Psoas muscle (tissue), 8 donors: Measurements from ENCODE around the gene ZFAND4. TPM values are rescaled to one million over a fixed set of nuclear protein-coding genes. Genes with fewer than 3 reads are reported as not detected.

Experiments
- ATAC-seq, 4 donors: fragments of 200-7000 bp; cut with Tn5 transposase; one replicate each; pipeline ENCODE4 v1.9.1; 2020; ENCODE audit warnings: moderate library complexity in 3 of 4, mild to moderate bottlenecking in 2 of 4
- DNase-seq, 2 donors: peaks; one replicate each; pipeline ENCODE4 v3.0.0-alpha.2; 2020
- H3K27ac ChIP-seq: fragments of 200-600 bp; one replicate; pipeline ENCODE4 v1.8.0; 2022
- H3K27me3 ChIP-seq, 3 donors: fragments of 200-600 bp in 1 of 3; one replicate each; pipeline versions ENCODE4 v1.6.1 to v1.8.0; 2013 to 2022; ENCODE audit warnings: low read length in 2 of 3, mild to moderate bottlenecking in 2 of 3, moderate library complexity in 1 of 3; ENCODE audit not compliant: insufficient read depth in 3 of 3
- H3K36me3 ChIP-seq, 2 donors: fragments of 200-600 bp in 1 of 2; one replicate each; pipeline versions ENCODE4 v1.6.1 to v1.8.0; 2013 to 2022; ENCODE audit warnings: low read depth in 1 of 2, mild to moderate bottlenecking in 1 of 2, moderate library complexity in 1 of 2; ENCODE audit not compliant: insufficient read depth in 1 of 2
- H3K4me1 ChIP-seq: fragments of 200-600 bp; one replicate; pipeline ENCODE4 v1.8.0; 2022
- H3K4me3 ChIP-seq: fragments of 200-600 bp; one replicate; pipeline ENCODE4 v1.8.0; 2022; ENCODE audit warnings: mild to moderate bottlenecking
- H3K9me3 ChIP-seq: fragments of 200-600 bp; one replicate; pipeline ENCODE4 v1.8.0; 2022
- CTCF ChIP-seq: fragments of 200-600 bp; IDR thresholded peaks from one replicate; pipeline ENCODE4 v1.8.0; 2022; ENCODE audit warnings: antibody characterized with exemption
- WGBS, 3 donors: extraction: QIAGEN DNeasy Blood & Tissue Kit; methylation state at CpG; one replicate each; pipeline versions ENCODE4 v1.1.6 to v1.1.7; 2013; 5-methylcytosine and 5-hydroxymethylcytosine counted together
- intact Hi-C, 2 donors: fragments of 100-400 bp; cut with DNase I; formaldehyde crosslinking; loops; one replicate each; pipeline versions ENCODE4 v1.11.0 to v1.14.2; 2022
- polyA plus RNA-seq, 3 donors: library from polyadenylated mRNA; stranded (reverse); fragments of 200-250 nt; gene quantifications; one replicate each; pipeline ENCODE4 v1.2.3, GENCODE V29; 2013
- total RNA-seq, 4 donors: library from RNA; stranded (reverse); fragmentation: NEBNext Ultra II Directional in 2 of 4; extraction: Animal tissue kit (Norgen Biotek cat#: 25700) in 2 of 4; gene quantifications; one replicate each; pipeline versions ENCODE4 v1.2.1 to v1.2.4, GENCODE V29; 2021 to 2023
- donor health status: healthy with polysubstance abuse.
- donor health status: DM: no; HTN: no; CAD: no; lungs with moderate emphysema.
- donor health status: Bipolar disorder and iron deficiency.
- donor health status: healthy.
- donor health status: DM: yes; HTN: yes; CAD: no.
- donor health status: DM: no; HTN: no; CAD: no.
- donor health status: DM: no; HTN: no; CAD: no.
- donor health status: DM: yes; HTN: yes; CAD: no.

The ZFAND4 gene
- total and polyA plus RNA-seq, 7 donors = 2.4 to 7.2 (median 6.0) TPM

GRCh38 chr10:45586028-45586824 is 86.3 kb downstream of the ZFAND4 start:
- no peak for DNase-seq
- Histone ChIP-seq H3K4me3 (no peak overlapping the region), H3K27me3 (no peaks in the 10 kb centered on the region), H3K4me1 (peaks cover 5% of the 10 kb centered on the region), H3K27ac (no peak overlapping the region), H3K9me3 (peaks cover 8% of the 10 kb centered on the region), H3K36me3 (peaks cover 0 to 4% of the 10 kb centered on the region in 2 donors)
- no peak for TF ChIP-seq CTCF
- ATAC-seq = no peak
- intact Hi-C loops = no loop called here
- WGBS, 3 donors = 97 to 98% (median 98%) methylated on average over 3 of the region's 3 CpGs

- H3K4me3 ChIP-seq = no peak overlapping the region
- intact Hi-C loops = no loop called here
- TF ChIP-seq CTCF = no peak
- 94 to 95% (median 94%) methylated on average over 2 of the region's 2 CpGs for WGBS, 3 donors
- no peaks in the 10 kb centered on the region for H3K27me3 ChIP-seq
- peaks cover 10% of the 10 kb centered on the region for H3K4me1 ChIP-seq
- ATAC-seq (no peak), DNase-seq (no peak)
- H3K36me3 ChIP-seq = peaks cover 0 to 4% of the 10 kb centered on the region in 2 donors
- H3K9me3 ChIP-seq = peaks cover 8% of the 10 kb centered on the region
- H3K27ac ChIP-seq = no peak overlapping the region
These were observed 87.4 kb downstream of the ZFAND4 start for GRCh38 chr10:45585131-45585530.

GRCh38 chr10:45582386-45582781 is 90.2 kb downstream of the ZFAND4 start:
- H3K4me1 ChIP-seq = peaks cover 17% of the 10 kb centered on the region
- no peaks in the 10 kb centered on the region for H3K36me3 ChIP-seq
- WGBS, 3 donors = 90 to 97% (median 90%) methylated on average over 1 of the region's 1 CpG
- TF ChIP-seq CTCF = no peak
- DNase-seq (no peak), ATAC-seq (no peak)
- intact Hi-C loops = no loop called here
- H3K4me3 ChIP-seq = no peak overlapping the region
- no peaks in the 10 kb centered on the region for H3K27me3 ChIP-seq
- H3K27ac ChIP-seq = no peak overlapping the region
- peaks cover 5% of the 10 kb centered on the region for H3K9me3 ChIP-seq

- TF ChIP-seq CTCF = no peak
- Histone ChIP-seq H3K27me3 (no peaks in the 10 kb centered on the region), H3K27ac (no peak overlapping the region), H3K36me3 (no peaks in the 10 kb centered on the region), H3K4me1 (peaks cover 17% of the 10 kb centered on the region), H3K4me3 (no peak overlapping the region), H3K9me3 (peaks cover 5% of the 10 kb centered on the region)
- 88 to 93% (median 91%) methylated on average over 3 of the region's 3 CpGs for WGBS, 3 donors
- intact Hi-C loops = no loop called here
- ATAC-seq (no peak), DNase-seq (no peak)
These were observed 90.8 kb downstream of the ZFAND4 start for GRCh38 chr10:45581582-45582385.
